C4-2B (cell line): Measurements from ENCODE around the gene TIGD1.

ENCODE experiments used
- H3K27ac ChIP-seq: fragments of 450-650 bp; 2 replicates; pipeline ENCODE4 v1.5.1; 2017
- ZFX ChIP-seq: fragments of 450-650 bp; IDR thresholded peaks from 2 replicates; pipeline ENCODE4 v1.6.1; 2017
- TF ChIP-seq, protein P1 (sequence below): fragments of 450-650 bp; conservative IDR thresholded peaks from 2 replicates; pipeline ENCODE4 v1.5.1; 2017; ENCODE audit warnings: mild to moderate bottlenecking

The TIGD1 gene

DNA sequence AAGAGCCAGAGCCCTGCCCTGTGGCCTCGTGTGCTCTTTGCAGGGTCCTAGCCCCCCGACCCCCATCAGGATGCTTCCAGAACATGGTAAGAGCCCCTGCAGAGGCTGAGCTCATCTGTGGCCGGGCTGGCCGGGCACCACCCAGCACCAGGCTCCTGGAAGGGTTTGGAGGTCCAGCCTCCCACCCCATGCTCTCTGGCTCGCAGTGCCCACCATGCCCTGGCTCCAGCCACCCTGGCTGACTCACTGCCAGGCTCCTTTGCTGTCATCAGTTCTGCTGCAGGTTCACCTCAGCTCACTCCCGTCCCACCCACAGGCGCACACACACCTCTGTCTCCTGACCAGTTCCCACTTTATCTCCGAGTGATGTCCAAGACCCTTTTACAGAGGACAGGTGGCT lies 37.7 kb upstream of the TIGD1 start:
- no peak for TF ChIP-seq ZFX
- TF ChIP-seq, protein P1, sequence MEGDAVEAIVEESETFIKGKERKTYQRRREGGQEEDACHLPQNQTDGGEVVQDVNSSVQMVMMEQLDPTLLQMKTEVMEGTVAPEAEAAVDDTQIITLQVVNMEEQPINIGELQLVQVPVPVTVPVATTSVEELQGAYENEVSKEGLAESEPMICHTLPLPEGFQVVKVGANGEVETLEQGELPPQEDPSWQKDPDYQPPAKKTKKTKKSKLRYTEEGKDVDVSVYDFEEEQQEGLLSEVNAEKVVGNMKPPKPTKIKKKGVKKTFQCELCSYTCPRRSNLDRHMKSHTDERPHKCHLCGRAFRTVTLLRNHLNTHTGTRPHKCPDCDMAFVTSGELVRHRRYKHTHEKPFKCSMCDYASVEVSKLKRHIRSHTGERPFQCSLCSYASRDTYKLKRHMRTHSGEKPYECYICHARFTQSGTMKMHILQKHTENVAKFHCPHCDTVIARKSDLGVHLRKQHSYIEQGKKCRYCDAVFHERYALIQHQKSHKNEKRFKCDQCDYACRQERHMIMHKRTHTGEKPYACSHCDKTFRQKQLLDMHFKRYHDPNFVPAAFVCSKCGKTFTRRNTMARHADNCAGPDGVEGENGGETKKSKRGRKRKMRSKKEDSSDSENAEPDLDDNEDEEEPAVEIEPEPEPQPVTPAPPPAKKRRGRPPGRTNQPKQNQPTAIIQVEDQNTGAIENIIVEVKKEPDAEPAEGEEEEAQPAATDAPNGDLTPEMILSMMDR: no peak
- H3K27ac ChIP-seq: peak overlapping the region; percentile 89

DNA sequence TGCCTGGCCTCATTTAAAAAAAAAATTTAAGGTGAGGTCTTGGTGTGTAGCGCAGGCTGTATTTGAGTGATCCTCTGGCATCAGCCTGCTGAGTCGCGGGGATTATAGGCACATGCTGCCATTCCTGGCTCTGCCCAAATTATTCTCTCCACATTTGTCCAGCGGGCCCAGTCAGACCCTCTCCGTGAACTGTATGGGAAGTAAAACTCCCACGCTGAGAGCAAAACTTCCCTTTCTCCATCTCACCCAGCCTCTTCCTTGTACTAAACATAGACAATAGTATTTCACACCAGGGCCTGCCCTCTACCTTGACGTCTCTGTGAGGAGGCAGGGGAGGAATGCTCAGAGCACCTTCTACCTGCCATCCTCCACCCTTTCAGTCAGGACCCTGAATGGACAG lies 37.2 kb upstream of the TIGD1 start:
- peak overlapping the region; percentile 89 for H3K27ac ChIP-seq
- TF ChIP-seq ZFX: no peak
- TF ChIP-seq, protein P1: no peak

DNA sequence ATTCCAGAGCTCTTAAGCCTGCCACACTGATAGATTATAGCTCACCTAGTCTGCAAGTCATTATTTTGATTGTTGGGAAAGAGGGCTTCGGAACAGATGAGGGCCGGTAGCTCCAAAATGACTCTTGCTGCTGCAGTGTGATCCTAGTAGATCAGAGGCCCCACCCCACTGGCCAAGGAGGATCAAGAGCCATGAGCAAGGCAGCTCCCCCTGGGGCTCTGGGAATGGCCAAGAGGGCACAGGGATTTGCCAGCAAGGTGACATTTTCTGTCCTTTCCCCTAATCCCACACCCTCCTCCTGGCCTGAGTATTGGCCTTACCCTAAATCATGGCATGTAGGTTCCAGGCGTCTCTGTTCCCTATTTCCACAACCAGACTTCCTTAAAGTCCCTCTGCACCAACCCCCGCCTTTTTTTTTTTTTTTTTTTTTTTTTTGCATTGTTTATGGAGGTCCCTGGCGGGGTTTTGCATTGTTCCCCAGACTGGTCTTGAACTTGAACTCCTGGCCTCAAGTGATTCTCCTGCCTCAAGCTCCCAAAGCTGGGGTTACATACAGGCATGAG lies 36.7 kb upstream of the TIGD1 start:
- H3K27ac ChIP-seq: no peak overlapping the region; the same call in 1 of the 2 replicates
- TF ChIP-seq ZFX: no peak
- TF ChIP-seq, protein P1: no peak

DNA sequence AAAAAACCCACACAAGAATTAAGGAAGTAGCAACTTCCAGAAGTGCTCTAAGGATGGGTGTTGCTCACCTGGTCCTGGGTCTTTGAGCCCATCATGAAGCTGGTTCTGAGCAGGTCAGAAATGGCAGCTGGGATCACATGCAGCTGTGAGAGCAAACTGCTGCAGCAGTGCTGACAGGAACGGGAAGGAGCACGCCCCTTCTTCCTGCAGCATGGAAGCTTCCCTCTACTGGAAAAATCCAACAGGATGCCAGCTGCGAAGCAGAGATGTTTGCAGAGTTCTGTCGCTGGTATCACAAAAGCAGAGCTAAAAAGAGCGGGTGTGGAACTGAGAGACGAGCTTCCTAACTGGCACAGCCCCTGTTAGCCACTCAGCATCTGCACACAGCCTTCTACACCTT lies 33.9 kb upstream of the TIGD1 start:
- TF ChIP-seq, protein P1: no peak
- TF ChIP-seq ZFX: no peak
- no peak overlapping the region for H3K27ac ChIP-seq

DNA sequence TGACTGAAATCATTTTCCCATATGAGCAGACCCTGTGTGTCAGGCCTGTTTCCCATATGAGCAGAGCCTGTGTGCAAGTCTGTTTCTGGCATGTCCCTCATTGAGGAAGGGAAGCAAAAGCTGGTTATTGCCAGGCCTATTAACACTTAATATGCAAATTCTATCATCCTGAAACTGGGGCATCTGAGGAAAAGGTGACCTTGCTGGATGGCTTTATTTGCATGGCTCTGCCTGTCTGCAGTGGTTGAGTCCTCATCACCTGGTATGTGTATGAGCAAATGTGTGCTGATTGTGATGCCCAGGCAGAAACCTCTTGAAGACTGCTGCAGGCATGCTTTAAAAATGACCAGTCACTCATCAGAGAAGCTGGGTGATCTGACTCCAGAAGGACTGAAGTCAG lies 31.4 kb upstream of the TIGD1 start:
- no peak for TF ChIP-seq ZFX
- TF ChIP-seq, protein P1: no peak
- H3K27ac ChIP-seq: no peak overlapping the region

DNA sequence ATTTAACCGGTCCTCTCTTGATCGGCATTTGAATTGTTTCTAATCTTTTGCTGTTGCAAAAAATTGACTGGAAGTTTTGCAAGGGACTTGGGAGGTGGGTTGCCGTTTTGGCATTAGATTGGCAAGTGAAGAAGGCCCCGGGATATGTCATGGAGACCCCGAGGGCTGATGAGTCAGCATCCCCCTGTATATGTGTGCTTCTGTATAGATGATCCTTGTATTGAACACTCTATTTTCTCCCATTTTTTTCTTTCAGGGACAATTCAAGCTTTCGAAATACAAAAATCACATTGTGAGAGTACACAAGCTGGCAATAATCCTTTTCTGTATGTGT lies 30.3 kb upstream of the TIGD1 start:
- H3K27ac ChIP-seq: peak overlapping the region; percentile 28
- TF ChIP-seq, protein P1: no peak
- TF ChIP-seq ZFX: no peak

DNA sequence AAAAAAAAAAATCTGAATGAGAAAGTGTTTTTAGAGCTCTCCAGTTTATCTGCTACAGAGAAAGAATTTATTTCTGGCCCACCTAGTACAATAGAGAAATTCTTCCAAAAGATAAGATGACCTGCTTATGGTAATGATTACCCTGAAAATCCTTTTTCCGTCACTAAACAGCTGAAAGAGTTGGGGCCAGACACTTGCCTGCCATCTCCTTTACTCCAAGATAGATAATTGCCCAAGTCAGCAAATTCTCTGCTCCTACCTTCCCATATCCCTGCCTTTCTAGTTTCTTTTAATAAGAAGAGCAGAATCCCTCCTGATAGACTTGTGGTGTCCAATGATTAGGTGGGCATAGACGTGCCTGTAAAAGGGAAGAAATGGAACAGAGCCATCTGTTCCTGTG lies 28.3 kb upstream of the TIGD1 start:
- TF ChIP-seq, protein P1: no peak
- TF ChIP-seq ZFX: no peak

More for the DNA sequence above, 28.3 kb upstream of the TIGD1 start:
- no peak overlapping the region for H3K27ac ChIP-seq
